Activated naive CD4-positive, alpha-beta T cell treated with anti-CD3 and anti-CD28 coated beads, Interleukin-2, amount 10 ng/mL, durations not matched to agents 7 days and 5 days (primary cell): ENCODE data around the gene UBE2V1.
"Not testable (repeated sequence)": the region's sequence is repeated elsewhere in the genome, so short reads cannot be mapped to it uniquely, and the experiment has no call there.

ENCODE experiments used
- CTCF ChIA-PET: fragments of 350-600 bp; sonication (Branson Sonifier 250); formaldehyde crosslinking; loops from one replicate; lab custom pipeline; 2021; ENCODE audit warnings: antibody characterized with exemption; lab: Charles Lee
- DNase-seq: peaks from one replicate; pipeline ENCODE4 v3.0.0-alpha.2; 2020
- H3K27ac Mint-ChIP-seq: one replicate; pipeline ENCODE4 v1.8.0; 2021; ENCODE audit warnings: mild to moderate bottlenecking, moderate library complexity, mixed read lengths
- H3K27me3 Mint-ChIP-seq: one replicate; pipeline ENCODE4 v1.8.0; 2021; ENCODE audit warnings: mild to moderate bottlenecking, mixed read lengths
- H3K36me3 Mint-ChIP-seq: one replicate; pipeline ENCODE4 v1.8.0; 2021; ENCODE audit warnings: mixed read lengths
- H3K4me1 Mint-ChIP-seq: one replicate; pipeline ENCODE4 v1.8.0; 2021; ENCODE audit warnings: mixed read lengths
- H3K4me3 Mint-ChIP-seq: one replicate; pipeline ENCODE4 v1.8.0; 2021; ENCODE audit warnings: mild to moderate bottlenecking, moderate library complexity, mixed read lengths
- H3K9me3 Mint-ChIP-seq: one replicate; pipeline ENCODE4 v1.8.0; 2021; ENCODE audit warnings: mixed read lengths

UBE2V1 gene

GRCh38 chr20:50112512-50113419, at the start of gene UBE2V1:
Gene UBE2V1, minus strand, starts transcription at chr20:50113150. Its CDS starts 22 bp downstream, at chr20:50113128.
- Mint-ChIP-seq H3K4me3 (peak within 1 kb of the TSS; percentile 89), H3K36me3 (peaks cover 31% of the 10 kb centered on the region), H3K27ac (peak within 1 kb of the TSS; percentile 96), H3K4me1 (peaks cover 81% of the 10 kb centered on the region), H3K27me3 (no peaks in the 10 kb centered on the region), H3K9me3 (no peaks in the 10 kb centered on the region)
- peak; percentile 91 for DNase-seq
- CTCF ChIA-PET: interaction anchor here (0.8 to 1.8 kb wide), 7 partner anchors 13 to 59 kb away, joined by 3 to 6 read pairs (median 4); no protein-coding TSS in a partner anchor

GRCh38 chr20:50161494-50161893, 48.5 kb upstream of the UBE2V1 start:
- H3K4me3 Mint-ChIP-seq, H3K36me3 Mint-ChIP-seq, H3K27ac Mint-ChIP-seq, H3K9me3 Mint-ChIP-seq, DNase-seq: not testable (repeated sequence)
- CTCF ChIA-PET: interaction anchor here (1.1 to 1.5 kb wide), 2 partner anchors 19 to 41 kb away, joined by 4 to 6 read pairs; no protein-coding TSS in a partner anchor
- Mint-ChIP-seq H3K27me3 (peaks cover 25% of the 10 kb centered on the region), H3K4me1 (peaks cover 12% of the 10 kb centered on the region)

DNA sequence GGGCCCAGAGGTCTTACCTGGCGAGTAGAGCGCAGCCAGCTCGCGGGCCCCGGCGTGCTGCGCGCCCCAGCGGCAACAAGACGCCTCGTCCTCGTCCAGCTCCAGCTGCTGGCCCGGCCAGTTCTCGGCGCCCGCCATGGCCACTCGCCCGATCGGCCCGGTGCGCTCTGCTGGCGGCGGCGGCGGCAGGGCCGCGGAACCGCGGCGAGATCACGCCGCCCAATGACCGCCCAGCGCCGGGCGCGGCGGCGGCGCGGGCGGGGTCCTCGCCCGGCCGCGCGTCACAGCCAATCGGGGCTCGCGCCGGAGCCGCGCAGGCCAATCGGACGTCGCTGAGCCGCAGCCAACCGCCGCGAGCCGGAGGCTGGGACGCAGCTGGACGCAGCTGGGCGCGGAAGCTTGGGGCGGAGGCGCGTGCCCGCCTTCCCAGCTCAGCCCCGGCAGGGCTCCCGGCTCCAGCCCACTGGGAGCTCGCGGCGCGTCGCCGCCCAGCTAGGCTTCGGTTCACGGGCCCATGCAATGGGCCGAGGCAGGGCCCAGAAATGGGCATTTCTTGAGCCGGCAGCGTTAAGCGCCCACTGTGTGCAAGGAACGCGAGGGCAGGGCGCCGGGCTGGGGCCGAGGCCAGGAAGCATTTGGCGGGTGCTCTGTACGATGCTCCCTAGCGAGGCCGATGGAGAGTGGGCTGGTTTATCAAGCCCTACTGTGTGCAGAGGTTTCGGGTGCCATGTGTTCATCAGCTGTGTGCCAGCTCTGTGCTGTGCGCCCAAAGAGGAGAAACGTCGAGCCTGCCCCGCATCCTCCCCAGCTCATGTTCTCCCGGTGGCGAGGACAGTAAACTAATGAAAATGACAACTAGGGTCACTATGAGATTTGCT, 40.8 kb upstream of the UBE2V1 start, which contains the start of gene PEDS1:
TSS of gene PEDS1 (minus strand) at position 224 of the 878 bp plus-strand sequence. CDS start at position 138, 86 bp downstream.
- Mint-ChIP-seq H3K4me3 (peak within 1 kb of the TSS; percentile 86), H3K9me3 (no peaks in the 10 kb centered on the region), H3K36me3 (peaks cover 22% of the 10 kb centered on the region), H3K27ac (peak within 1 kb of the TSS; percentile 90), H3K27me3 (peaks cover 10% of the 10 kb centered on the region), H3K4me1 (peaks cover 44% of the 10 kb centered on the region)
- DNase-seq: peak; percentile 91
- CTCF ChIA-PET: interaction anchor here (0.6 to 4.4 kb wide), 11 partner anchors 8 to 790 kb away, joined by 3 to 31 read pairs (median 6); partner anchors contain the start of gene UBE2V1

DNA sequence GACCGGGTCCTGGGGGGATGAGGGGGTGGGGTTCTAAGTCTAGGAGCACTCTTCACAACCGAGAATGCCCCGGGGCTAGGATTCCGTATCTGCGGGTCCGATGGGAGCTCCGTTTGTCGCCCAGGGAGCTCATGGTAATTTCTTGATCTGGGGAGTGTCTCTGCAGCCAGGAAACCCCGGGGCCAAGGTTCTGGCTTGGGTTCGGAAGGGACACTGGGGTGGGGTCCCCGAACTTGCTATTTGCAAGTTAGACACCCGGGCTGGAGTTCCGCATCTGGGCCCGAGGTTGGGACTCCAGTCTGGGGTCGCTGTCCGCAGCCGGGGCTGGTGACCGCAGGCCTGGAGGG, 40.2 kb upstream of the UBE2V1 start:
- Mint-ChIP-seq H3K27me3 (peaks cover 5% of the 10 kb centered on the region), H3K4me3 (peak overlapping the region; percentile 86), H3K27ac (peak overlapping the region; percentile 90), H3K36me3 (peaks cover 27% of the 10 kb centered on the region), H3K4me1 (peaks cover 50% of the 10 kb centered on the region), H3K9me3 (no peaks in the 10 kb centered on the region)
- CTCF ChIA-PET: interaction anchor here (0.8 to 4.4 kb wide), 11 partner anchors 13 to 81 kb away, joined by 3 to 31 read pairs (median 6); partner anchors contain the start of gene UBE2V1
- DNase-seq: no peak

DNA sequence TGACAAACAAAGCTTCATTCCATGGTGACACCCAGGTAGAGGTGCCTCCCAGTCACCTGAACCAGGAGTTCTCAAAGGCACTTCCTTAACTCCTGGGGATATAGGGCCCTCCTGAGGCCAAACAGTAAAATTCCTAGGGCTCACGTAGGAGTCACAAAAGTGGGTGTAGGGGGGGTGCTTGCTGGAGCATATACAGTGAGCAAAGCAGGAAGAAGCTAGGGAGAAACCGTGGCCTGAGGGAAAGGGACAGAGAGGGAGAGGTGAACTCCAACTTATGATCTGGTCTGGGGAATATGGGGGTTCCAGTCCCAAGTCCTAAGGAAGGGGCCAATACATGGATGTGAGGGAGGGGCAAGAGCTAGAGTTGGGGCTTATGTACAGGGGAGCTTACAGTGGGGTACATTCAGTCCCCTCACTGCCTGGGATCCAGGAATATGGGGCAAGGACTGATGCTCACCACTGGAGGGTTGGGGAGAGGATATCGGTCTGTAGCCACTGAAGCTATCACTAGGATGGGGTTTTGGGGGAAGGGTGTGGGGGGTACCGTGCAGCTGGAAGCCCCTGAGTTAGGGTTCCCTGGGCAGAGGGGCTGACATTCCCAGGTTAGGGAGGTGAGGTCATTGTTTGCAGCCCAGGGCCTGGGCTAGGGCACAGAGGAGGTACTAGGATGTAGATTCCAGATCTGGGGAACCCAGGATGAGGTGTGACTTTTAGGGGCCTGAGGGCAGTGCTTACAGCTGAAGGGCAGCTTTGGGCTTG, 39.6 kb upstream of the UBE2V1 start:
- Mint-ChIP-seq H3K4me3 (peak overlapping the region; percentile 86), H3K27me3 (peaks cover 5% of the 10 kb centered on the region), H3K9me3 (no peaks in the 10 kb centered on the region), H3K4me1 (peaks cover 55% of the 10 kb centered on the region), H3K36me3 (peaks cover 31% of the 10 kb centered on the region), H3K27ac (peak overlapping the region; percentile 90)
- DNase-seq: no peak
- CTCF ChIA-PET: interaction anchor here (1.0 to 4.4 kb wide), 10 partner anchors 14 to 81 kb away, joined by 3 to 31 read pairs (median 8); partner anchors contain the start of gene UBE2V1

DNA sequence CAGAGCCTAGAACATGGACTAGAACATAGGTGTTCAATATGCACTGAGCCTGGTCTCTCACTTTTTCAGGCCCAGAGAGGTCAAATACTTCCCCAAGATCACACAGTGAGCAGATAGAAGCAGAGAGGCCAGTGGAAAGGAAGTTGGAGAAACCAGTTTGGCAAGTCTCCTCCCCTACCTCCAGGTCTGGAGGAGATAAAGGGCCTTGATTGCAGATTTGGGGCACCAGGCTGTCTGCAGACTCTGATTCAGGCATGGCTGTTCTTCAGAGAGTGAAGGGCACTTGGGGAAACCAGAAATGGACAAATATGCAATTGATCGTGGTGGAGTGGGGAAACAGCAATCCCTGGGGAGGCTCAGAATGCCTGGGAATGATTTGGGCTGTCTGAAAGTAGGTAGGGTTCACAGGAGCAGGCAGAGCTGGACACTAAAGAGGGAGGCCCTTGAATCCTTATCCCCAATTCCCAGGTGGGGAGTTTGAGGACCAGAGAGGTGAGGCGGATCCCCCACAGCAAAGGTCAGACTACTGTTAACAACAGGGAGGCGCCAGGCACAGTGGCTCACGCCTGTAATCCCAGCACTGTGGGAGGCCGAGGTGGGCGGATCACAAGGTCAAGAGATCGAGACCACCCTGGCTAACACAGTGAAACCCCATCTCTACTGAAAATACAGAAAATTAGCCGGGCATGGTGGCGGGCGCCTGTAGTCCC, 38.2 kb upstream of the UBE2V1 start:
- Mint-ChIP-seq H3K36me3 (peaks cover 44% of the 10 kb centered on the region), H3K4me1 (peaks cover 69% of the 10 kb centered on the region), H3K27ac (peak overlapping the region; percentile 50), H3K4me3 (peak overlapping the region; percentile 86), H3K27me3 (no peaks in the 10 kb centered on the region), H3K9me3 (no peaks in the 10 kb centered on the region)
- CTCF ChIA-PET: interaction anchor here (1.3 to 4.4 kb wide), 4 partner anchors 17 to 172 kb away, joined by 3 to 20 read pairs (median 6); no protein-coding TSS in a partner anchor
- DNase-seq: no peak

DNA sequence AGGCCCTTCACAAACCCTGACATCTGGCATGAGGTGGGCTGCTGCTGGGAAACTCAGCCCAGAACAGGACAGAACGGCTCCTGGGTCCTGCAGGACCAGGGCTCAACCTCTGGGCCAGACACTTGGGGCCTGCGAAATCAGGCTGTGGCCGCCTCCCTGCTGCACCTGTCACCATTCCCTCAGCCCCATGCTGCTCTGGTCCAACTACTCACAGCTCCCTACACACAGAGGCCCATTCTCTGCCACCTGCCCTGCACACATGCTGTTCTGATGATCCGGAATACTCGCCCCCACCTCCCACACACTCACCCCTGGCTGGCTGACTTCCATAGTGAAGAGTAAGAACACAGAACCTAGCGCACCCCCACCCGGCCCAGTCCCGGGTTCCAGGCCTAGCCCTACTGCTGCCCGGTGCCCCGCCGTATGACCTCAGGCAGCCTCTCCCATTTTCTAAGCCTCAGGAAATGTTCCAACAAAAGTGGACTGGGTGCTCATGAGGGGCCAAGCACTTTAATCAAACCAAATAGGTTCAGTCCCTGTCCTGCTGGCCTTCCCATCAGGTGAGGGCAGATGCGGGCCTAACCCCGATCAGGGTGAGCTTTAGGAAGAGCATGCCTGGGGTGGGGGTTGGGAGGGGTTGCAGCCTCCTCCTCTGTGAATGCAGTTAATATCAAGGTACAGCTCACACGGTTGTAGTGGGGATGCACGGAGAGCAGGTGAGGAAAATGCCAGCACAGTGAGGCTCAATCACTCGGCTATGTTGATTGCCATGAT, 36.7 kb upstream of the UBE2V1 start:
- H3K4me3 Mint-ChIP-seq: no peak overlapping the region
- no peak for DNase-seq
- CTCF ChIA-PET: interaction anchor here (0.9 to 2.6 kb wide), 5 partner anchors 16 to 170 kb away, joined by 3 to 8 read pairs (median 3); no protein-coding TSS in a partner anchor
- no peaks in the 10 kb centered on the region for H3K9me3 Mint-ChIP-seq
- H3K27me3 Mint-ChIP-seq: no peaks in the 10 kb centered on the region
- H3K27ac Mint-ChIP-seq: peak overlapping the region; percentile 81
- peaks cover 47% of the 10 kb centered on the region for H3K36me3 Mint-ChIP-seq
- peaks cover 77% of the 10 kb centered on the region for H3K4me1 Mint-ChIP-seq

DNA sequence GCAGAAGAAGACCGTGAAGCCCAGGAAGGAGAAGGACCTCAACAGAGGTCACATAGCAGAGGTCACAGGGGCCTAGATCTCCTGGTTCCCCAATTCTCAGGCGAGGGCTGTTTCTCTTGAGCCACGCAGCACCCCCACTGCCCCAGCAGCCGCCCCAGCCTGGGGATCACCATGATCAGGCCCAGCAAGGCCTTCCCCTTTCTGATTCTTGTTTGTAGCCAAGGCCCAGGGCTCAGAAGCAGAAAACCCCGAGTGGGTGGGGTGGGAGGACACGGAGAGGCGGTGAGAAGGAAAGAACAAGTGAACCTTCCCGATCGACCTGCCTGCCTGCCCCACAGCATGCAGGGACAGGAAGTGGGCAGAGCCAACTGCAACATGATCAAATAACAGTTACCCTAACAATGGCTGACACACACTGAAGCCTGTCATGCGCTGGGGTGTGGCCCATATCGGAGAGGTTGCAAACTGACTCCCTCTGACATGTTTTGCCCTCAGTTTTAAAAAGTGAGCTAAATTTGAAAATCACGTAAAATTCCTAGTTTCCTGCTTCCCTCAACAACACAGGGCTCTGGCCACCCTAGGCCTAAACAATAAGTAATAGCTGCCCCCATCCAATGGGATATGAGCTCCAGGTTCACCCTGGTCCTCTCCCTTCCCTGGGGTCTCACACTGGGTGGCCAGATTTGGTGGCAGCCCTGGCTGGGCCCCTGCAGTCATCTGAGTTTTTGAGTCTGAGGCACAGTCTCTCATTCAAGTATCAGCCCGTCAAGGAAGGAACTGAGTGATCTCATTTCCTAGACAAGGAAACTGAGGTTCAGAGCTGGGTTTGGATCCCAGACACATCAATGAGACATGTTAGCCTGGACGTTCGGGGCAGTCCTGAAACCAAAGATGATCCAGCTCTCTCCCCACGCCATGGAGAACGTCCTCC, 34.0 kb upstream of the UBE2V1 start:
- H3K36me3 Mint-ChIP-seq: peaks cover 52% of the 10 kb centered on the region
- H3K4me3 Mint-ChIP-seq: peak overlapping the region; percentile 73
- peaks cover 72% of the 10 kb centered on the region for H3K4me1 Mint-ChIP-seq
- H3K27ac Mint-ChIP-seq: peak overlapping the region; percentile 99
- H3K27me3 Mint-ChIP-seq: no peaks in the 10 kb centered on the region
- H3K9me3 Mint-ChIP-seq: no peaks in the 10 kb centered on the region
- peak; percentile 89 for DNase-seq
- CTCF ChIA-PET: interaction anchor here (0.8 to 2.6 kb wide), 8 partner anchors 13 to 76 kb away, joined by 3 to 8 read pairs (median 4); partner anchors contain the start of gene UBE2V1

GRCh38 chr20:50146214-50146613, 33.3 kb upstream of the UBE2V1 start:
- Mint-ChIP-seq H3K4me1 (peaks cover 70% of the 10 kb centered on the region), H3K27ac (peak overlapping the region; percentile 99), H3K36me3 (peaks cover 53% of the 10 kb centered on the region), H3K9me3 (no peaks in the 10 kb centered on the region), H3K4me3 (peak overlapping the region; percentile 73), H3K27me3 (no peaks in the 10 kb centered on the region)
- CTCF ChIA-PET: no interaction called here
- DNase-seq: no peak

- Mint-ChIP-seq H3K36me3 (peaks cover 54% of the 10 kb centered on the region), H3K27me3 (no peaks in the 10 kb centered on the region), H3K4me3 (no peak overlapping the region), H3K27ac (peak overlapping the region; percentile 99), H3K9me3 (no peaks in the 10 kb centered on the region), H3K4me1 (peaks cover 64% of the 10 kb centered on the region)
- DNase-seq: no peak
- CTCF ChIA-PET: interaction anchor here (0.6 kb wide), 1 partner anchor 8 kb away, joined by 4 read pairs; no protein-coding TSS in a partner anchor
Measured at GRCh38 chr20:50145566-50145965, 32.6 kb upstream of the UBE2V1 start.

- CTCF ChIA-PET: interaction anchor here (1.2 to 1.3 kb wide), 3 partner anchors 10 to 73 kb away, joined by 3 to 4 read pairs (median 4); no protein-coding TSS in a partner anchor
- H3K27me3 Mint-ChIP-seq: no peaks in the 10 kb centered on the region
- no peak overlapping the region for H3K4me3 Mint-ChIP-seq
- H3K36me3 Mint-ChIP-seq: peaks cover 59% of the 10 kb centered on the region
- no peaks in the 10 kb centered on the region for H3K9me3 Mint-ChIP-seq
- peak overlapping the region; percentile 11 for H3K27ac Mint-ChIP-seq
- peaks cover 55% of the 10 kb centered on the region for H3K4me1 Mint-ChIP-seq
- DNase-seq: no peak
Measured at GRCh38 chr20:50144362-50144761, 31.4 kb upstream of the UBE2V1 start.
